ENCODE measurements around the gene GXYLT2.

GRCh38 chr3:73021301-73021835 is 133.5 kb downstream of the GXYLT2 start:
- TF ChIP-seq CTCF (IDR thresholded peaks at IDR 0.05) (no peak), POLR2A (IDR thresholded peaks at IDR 0.05) (no peak)

Data from uterus (tissue), 2 donors.